Right lobe of liver (tissue), 6 donors: ENCODE results near the gene BEST1. TPM values are rescaled to one million over a fixed set of nuclear protein-coding genes. Genes with fewer than 3 reads are reported as not detected.

Experiments used
- ATAC-seq, 4 donors: fragments of 200-7000 bp; cut with Tn5 transposase; one replicate each; pipeline ENCODE4 v1.9.1; 2020; ENCODE audit warnings: mild to moderate bottlenecking in 4 of 4, moderate library complexity in 4 of 4
- DNase-seq, 3 donors: peaks; one replicate each; pipeline ENCODE4 v3.0.0-alpha.2; 2020
- H3K27ac ChIP-seq, 3 donors: fragments of 200-600 bp; one replicate each; pipeline ENCODE4 v1.8.0; 2022
- H3K27me3 ChIP-seq, 2 donors: fragments of 200-600 bp; one replicate each; pipeline ENCODE4 v1.8.0; 2022
- H3K36me3 ChIP-seq, 4 donors: fragments of 200-600 bp; sonication (generic) in 1 of 4; one replicate each; pipeline versions ENCODE4 v1.5.1 to v1.8.0; 2017 to 2022; ENCODE audit warnings: control low read depth in 1 of 4
- H3K4me1 ChIP-seq, 4 donors: fragments of 200-600 bp; sonication (generic) in 1 of 4; one replicate each; pipeline versions ENCODE4 v1.5.1 to v1.8.0; 2017 to 2022; ENCODE audit warnings: control low read depth in 1 of 4
- H3K4me3 ChIP-seq, 3 donors: fragments of 200-600 bp; one replicate each; pipeline ENCODE4 v1.8.0; 2022
- H3K9me3 ChIP-seq, 4 donors: fragments of 200-600 bp; sonication (generic) in 1 of 4; one replicate each; pipeline versions ENCODE4 v1.5.1 to v1.8.0; 2017 to 2022; ENCODE audit warnings: control low read depth in 1 of 4
- POLR2A ChIP-seq: fragments of 450-650 bp; IDR thresholded peaks from one replicate; pipeline ENCODE4 v1.6.1; 2017; ENCODE audit warnings: antibody characterized with exemption, mild to moderate bottlenecking
- WGBS: methylation state at CpG from one replicate; pipeline ENCODE4 v1.1.6; 2018; ENCODE audit warnings: low coverage, low lambda C conversion rate; ENCODE audit not compliant: insufficient coverage; ENCODE audit errors: missing lambda C conversion rate; 5-methylcytosine and 5-hydroxymethylcytosine counted together
- intact Hi-C, 2 donors: fragments of 100-400 bp; cut with DNase I; formaldehyde crosslinking; loops; one replicate each; pipeline versions ENCODE4 v1.11.2 to v1.14.1; 2022
- total RNA-seq, 6 experiments: library from RNA; depleted of rRNA in 2 of 6; stranded (reverse); fragments of >200 nt in 2 of 6; fragmentation: NEBNext Ultra II Directional in 3 of 6; extraction: Animal tissue kit (Norgen Biotek cat#: 25700) in 3 of 6; gene quantifications; one replicate each; pipeline versions ENCODE4 v1.1.0 to v1.2.4, GENCODE V29; 2016 to 2023
- TF ChIP-seq, protein P1 (sequence below), 4 donors: fragments of 200-600 bp in 3 of 4; fragments of 450-650 bp in 1 of 4; IDR thresholded peaks; one replicate each; pipeline versions ENCODE4 v1.5.1 to v1.8.0; 2016 to 2022; ENCODE audit warnings: antibody characterized with exemption in 4 of 4, mild to moderate bottlenecking in 2 of 4
- donor health status: DM: no; HTN: yes; CAD: no.
- donor health status: DM: no; HTN: no; CAD: no.
- donor health status: DM: no; HTN: no; CAD: no.
- donor health status: DM: no; HTN: yes; CAD: no.
- donor health status: DM: no; HTN: yes; CAD: no.

BEST1 gene
- total RNA-seq, 6 experiments from 2014 or later, result 0.55 to 2.3 (median 0.91) TPM

DNA sequence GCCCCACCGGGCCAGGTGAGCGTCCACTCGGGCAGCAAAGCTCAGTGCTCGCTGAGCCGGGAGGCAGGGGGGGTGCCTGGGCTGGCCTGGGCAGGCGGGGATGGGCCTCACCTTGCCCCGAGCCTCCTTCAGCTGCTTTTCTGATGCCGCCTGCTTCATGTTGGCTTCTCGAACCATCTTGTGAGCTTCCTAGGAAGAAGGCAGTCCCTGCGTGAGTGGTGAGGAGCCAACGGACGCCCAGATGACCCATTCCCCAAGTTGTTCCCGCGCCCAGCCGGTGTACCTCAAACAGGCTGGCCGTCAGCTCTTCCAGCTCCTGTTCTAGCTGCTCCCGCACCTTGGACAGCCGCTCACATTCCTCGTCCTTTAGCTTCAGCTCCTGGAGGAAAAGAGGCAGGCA, 42.9 kb upstream of the BEST1 start:
- 85% methylated on average over 14 of the region's 19 CpGs for WGBS
- no peak for ATAC-seq
- peaks cover 0 to 5% (median 0%) of the 10 kb centered on the region in 4 donors for H3K4me1 ChIP-seq
- intact Hi-C loops, result loop anchor here in 1 of 2 donors (10.0 kb wide), 1 partner anchor 168 kb away; no protein-coding TSS in a partner anchor
- DNase-seq, result peak in 1 of 3 donors; percentile 14
- H3K36me3 ChIP-seq, result no peaks in the 10 kb centered on the region
- no peak overlapping the region for H3K27ac ChIP-seq
- H3K4me3 ChIP-seq, result no peak overlapping the region
- H3K27me3 ChIP-seq, result no peaks in the 10 kb centered on the region
- no peaks in the 10 kb centered on the region for H3K9me3 ChIP-seq
- TF ChIP-seq, protein P1, sequence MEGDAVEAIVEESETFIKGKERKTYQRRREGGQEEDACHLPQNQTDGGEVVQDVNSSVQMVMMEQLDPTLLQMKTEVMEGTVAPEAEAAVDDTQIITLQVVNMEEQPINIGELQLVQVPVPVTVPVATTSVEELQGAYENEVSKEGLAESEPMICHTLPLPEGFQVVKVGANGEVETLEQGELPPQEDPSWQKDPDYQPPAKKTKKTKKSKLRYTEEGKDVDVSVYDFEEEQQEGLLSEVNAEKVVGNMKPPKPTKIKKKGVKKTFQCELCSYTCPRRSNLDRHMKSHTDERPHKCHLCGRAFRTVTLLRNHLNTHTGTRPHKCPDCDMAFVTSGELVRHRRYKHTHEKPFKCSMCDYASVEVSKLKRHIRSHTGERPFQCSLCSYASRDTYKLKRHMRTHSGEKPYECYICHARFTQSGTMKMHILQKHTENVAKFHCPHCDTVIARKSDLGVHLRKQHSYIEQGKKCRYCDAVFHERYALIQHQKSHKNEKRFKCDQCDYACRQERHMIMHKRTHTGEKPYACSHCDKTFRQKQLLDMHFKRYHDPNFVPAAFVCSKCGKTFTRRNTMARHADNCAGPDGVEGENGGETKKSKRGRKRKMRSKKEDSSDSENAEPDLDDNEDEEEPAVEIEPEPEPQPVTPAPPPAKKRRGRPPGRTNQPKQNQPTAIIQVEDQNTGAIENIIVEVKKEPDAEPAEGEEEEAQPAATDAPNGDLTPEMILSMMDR (IDR thresholded peaks at IDR 0.05), result no peak
- no peak for TF ChIP-seq POLR2A

DNA sequence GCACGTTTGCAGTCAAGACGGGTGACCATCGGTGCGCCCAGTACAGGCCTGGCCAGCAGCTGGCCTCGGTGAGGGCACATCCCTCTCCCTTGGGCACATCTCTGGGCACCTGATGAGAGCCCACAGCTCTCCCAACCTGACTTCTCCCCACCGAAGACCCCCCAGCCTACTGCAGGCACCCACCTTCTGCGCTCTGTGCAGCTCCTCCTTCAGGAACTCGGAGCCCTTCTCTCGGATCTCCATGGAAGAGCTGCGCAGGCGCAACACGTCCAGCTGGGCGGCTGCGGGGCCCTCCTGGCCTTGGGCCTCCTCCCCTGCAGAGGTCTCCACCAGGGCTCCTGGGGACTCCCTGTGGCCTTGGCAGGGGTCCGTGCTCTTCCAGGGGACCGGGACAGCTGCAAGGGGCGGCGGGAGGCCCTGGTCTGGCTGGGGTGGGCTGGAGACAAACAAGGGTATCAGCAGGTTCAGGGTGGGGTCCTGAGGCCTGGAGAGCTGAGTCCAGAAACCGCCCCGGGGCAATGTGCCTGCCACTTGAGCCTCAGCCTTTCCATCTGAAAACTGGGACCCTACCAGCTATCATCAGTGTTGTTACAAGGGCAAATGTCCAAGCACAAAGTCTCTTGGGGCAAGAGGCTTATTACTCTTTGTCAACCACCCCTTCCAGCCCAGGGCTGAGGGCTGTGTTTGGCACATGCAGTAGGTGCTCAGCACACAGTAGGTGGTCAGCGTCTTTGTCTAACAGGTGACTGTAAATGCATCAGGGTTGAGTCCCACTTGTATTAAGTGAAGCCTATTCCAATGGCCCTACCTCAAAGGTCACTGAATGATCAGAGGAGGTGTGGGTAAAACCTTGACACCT, 42.1 kb upstream of the BEST1 start:
- no peak for TF ChIP-seq POLR2A
- TF ChIP-seq, protein P1 (IDR thresholded peaks at IDR 0.05), result no peak
- no peaks in the 10 kb centered on the region for H3K9me3 ChIP-seq
- H3K4me1 ChIP-seq, result peaks cover 0 to 5% (median 0%) of the 10 kb centered on the region in 4 donors
- H3K27ac ChIP-seq, result no peak overlapping the region
- ATAC-seq (no peak), DNase-seq (peak in 2 of 3 donors; percentile 17 to 39)
- 40% methylated on average over 1 of the region's 21 CpGs for WGBS
- no peak overlapping the region for H3K4me3 ChIP-seq
- no peaks in the 10 kb centered on the region for H3K36me3 ChIP-seq
- intact Hi-C loops, result loop anchor here in 1 of 2 donors (10.0 kb wide), 1 partner anchor 167 kb away; no protein-coding TSS in a partner anchor
- no peaks in the 10 kb centered on the region for H3K27me3 ChIP-seq

DNA sequence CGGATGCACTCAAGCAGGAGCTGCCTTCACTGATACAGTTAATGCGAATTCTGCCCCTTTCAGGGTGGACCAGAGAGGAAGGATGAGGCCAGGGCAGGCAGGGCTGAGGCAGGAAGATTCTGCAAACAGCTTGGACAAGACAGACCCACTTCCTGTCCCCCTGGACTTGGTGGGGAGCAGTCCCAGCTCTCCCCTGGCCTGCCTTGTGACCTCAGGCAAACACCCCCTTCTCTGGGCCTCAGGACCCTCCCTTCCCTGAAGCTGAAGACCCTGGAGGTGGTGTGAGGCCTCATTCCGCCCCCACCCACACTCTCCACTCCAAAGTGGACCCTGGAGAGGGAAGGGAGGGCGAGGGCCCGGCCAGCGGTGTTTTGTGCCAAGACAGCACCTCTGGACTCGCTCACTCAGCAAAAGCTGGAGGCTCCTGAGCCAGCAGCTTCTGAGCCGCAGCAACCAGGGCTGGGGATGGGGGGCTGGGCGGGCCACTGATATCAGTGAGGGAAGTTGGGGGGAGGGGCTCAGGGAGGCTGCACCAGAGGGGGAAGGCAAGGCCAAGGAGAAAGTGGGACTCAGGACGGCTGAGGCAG, 41.3 kb upstream of the BEST1 start:
- no peak overlapping the region for H3K27ac ChIP-seq
- intact Hi-C loops, result loop anchor here in 1 of 2 donors (10.0 kb wide), 1 partner anchor 166 kb away; no protein-coding TSS in a partner anchor
- H3K9me3 ChIP-seq, result no peaks in the 10 kb centered on the region
- peaks cover 0 to 5% (median 0%) of the 10 kb centered on the region in 4 donors for H3K4me1 ChIP-seq
- no peak overlapping the region for H3K4me3 ChIP-seq
- 15% methylated on average over 4 of the region's 10 CpGs for WGBS
- TF ChIP-seq, protein P1 (IDR thresholded peaks at IDR 0.05), result no peak
- no peak for TF ChIP-seq POLR2A
- H3K36me3 ChIP-seq, result no peaks in the 10 kb centered on the region
- H3K27me3 ChIP-seq, result no peaks in the 10 kb centered on the region
- ATAC-seq (peak; percentile 32 to 68 (median 38)), DNase-seq (peak; percentile 75 to 85 (median 83))

DNA sequence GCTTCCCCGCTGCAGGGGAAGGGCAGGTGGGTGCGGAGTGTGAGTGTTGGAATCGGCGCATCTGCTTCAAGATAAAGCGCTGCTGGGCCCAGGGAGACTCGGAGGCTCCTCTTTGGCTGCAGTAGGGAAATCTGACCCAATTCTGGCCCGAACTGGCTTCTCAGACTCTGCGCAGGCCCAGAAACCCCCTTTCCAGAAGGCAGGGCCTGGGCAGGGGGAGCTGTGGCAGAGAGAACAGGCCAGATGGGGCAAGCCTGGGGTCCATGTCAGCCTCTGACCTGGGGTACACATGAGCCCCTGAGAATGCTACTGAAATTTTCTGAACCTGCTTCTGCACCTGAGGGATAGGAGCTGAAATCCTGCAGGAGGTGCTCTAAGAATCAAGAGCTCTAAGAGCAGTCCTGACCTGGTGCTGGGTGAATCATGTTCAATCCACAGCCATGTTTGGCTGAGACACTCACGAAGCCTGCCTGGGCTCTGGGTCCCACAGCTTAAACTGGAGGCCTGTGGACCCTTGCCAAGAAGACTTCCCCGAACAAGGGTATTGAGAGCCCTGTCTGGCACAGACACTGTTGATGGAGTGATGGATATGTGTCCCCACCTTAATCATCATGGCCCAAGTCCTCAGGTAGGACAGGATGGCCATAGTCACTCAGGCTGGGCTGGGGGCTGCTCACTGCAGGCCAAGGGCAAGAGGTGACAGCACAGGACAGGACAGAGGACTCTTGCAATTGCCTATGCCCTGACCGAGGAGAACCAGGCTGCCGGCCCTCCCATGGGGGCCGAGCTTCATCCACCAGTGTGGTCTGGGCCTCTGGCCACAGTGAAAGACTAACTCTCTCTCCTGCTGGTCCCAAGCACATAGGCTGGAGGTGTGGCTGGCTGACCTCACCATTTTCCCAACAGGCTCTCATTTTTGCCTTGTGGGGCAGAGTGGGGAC, 39.7 kb upstream of the BEST1 start:
- Histone ChIP-seq H3K9me3 (no peaks in the 10 kb centered on the region), H3K36me3 (no peaks in the 10 kb centered on the region), H3K27ac (peak overlapping the region in 1 of 3 donors; percentile 29), H3K4me1 (peaks cover 0 to 5% (median 0%) of the 10 kb centered on the region in 4 donors), H3K4me3 (no peak overlapping the region), H3K27me3 (no peaks in the 10 kb centered on the region)
- whole genome bisulfite sequencing, result 100% methylated on average over 1 of the region's 13 CpGs
- DNase-seq (peak in 2 of 3 donors; percentile 15 to 29), ATAC-seq (no peak)
- TF ChIP-seq, protein P1 (IDR thresholded peaks at IDR 0.05), result no peak
- TF ChIP-seq POLR2A, result no peak
- intact Hi-C loops, result no loop called here
